Hepatocyte (in vitro differentiated cells): Measurements from ENCODE around the gene SLC6A20.

Source experiments
- CTCF ChIP-seq: fragments of 200-600 bp; sonication (generic); IDR thresholded peaks from 2 replicates; pipeline ENCODE4 v1.5.1; 2016; ENCODE audit warnings: antibody characterized with exemption, mild to moderate bottlenecking; ENCODE audit not compliant: poor library complexity
- EZH2phosphoT487 ChIP-seq: fragments of 200-600 bp; sonication (generic); IDR thresholded peaks from one replicate; pipeline ENCODE4 v1.6.1; 2018; ENCODE audit warnings: antibody characterized with exemption, mild to moderate bottlenecking, low read depth, moderate library complexity; ENCODE audit not compliant: unreplicated experiment, severe bottlenecking

- TF ChIP-seq CTCF: no peak
- no peak for TF ChIP-seq EZH2phosphoT487
These were observed 17.6 kb downstream of the SLC6A20 start for GRCh38 chr3:45778761-45779201.
